ENCODE data around the gene RASGRP3.

The RASGRP3 gene

GRCh38 chr2:33521791-33522281, 45.4 kb downstream of the RASGRP3 start:
- no peak for DNase-seq (ENCODE audit: low read depth)

GRCh38 chr2:33522576-33522975, 46.1 kb downstream of the RASGRP3 start:
- no peak for DNase-seq (ENCODE audit: low read depth)

GRCh38 chr2:33525666-33526065, 49.2 kb downstream of the RASGRP3 start:
- DNase-seq (ENCODE audit: low read depth) = no peak

- DNase-seq (ENCODE audit: low read depth) = no peak
Observed at GRCh38 chr2:33526132-33526531, 49.7 kb downstream of the RASGRP3 start.

- no peak for DNase-seq (ENCODE audit: low read depth)
Observed at GRCh38 chr2:33526921-33527320, 50.5 kb downstream of the RASGRP3 start.

GRCh38 chr2:33528441-33528950, 52.0 kb downstream of the RASGRP3 start:
- DNase-seq (ENCODE audit: low read depth) = no peak

- DNase-seq (ENCODE audit: low read depth) = no peak
Observed at GRCh38 chr2:33529771-33530481, 53.5 kb downstream of the RASGRP3 start.

- DNase-seq (ENCODE audit: low read depth) = no peak
Observed at GRCh38 chr2:33530690-33531548, 54.5 kb downstream of the RASGRP3 start.

- DNase-seq (ENCODE audit: low read depth) = no peak
Observed at GRCh38 chr2:33531549-33532059, 55.2 kb downstream of the RASGRP3 start.

- no peak for DNase-seq (ENCODE audit: low read depth)
Observed at GRCh38 chr2:33532146-33532545, 55.7 kb downstream of the RASGRP3 start.

- no peak for DNase-seq (ENCODE audit: low read depth)
Observed at GRCh38 chr2:33532966-33533365, 56.5 kb downstream of the RASGRP3 start.

GRCh38 chr2:33535421-33535820, 59.0 kb downstream of the RASGRP3 start:
- DNase-seq (ENCODE audit: low read depth) = no peak

- no peak for DNase-seq (ENCODE audit: low read depth)
Observed at GRCh38 chr2:33541243-33541642, 64.8 kb downstream of the RASGRP3 start.

- no peak for DNase-seq (ENCODE audit: low read depth)
Observed at GRCh38 chr2:33550206-33550605, 73.8 kb downstream of the RASGRP3 start.

GRCh38 chr2:33552758-33553461, 76.5 kb downstream of the RASGRP3 start:
- no peak for DNase-seq (ENCODE audit: low read depth)

- DNase-seq (ENCODE audit: low read depth) = no peak
Observed at GRCh38 chr2:33555681-33556080, 79.2 kb downstream of the RASGRP3 start.

GRCh38 chr2:33559328-33559727, 82.9 kb downstream of the RASGRP3 start:
- no peak for DNase-seq (ENCODE audit: low read depth)

GRCh38 chr2:33560017-33560416, 83.6 kb downstream of the RASGRP3 start:
- DNase-seq (ENCODE audit: low read depth) = no peak

GRCh38 chr2:33561872-33562271, 85.4 kb downstream of the RASGRP3 start:
- no peak for DNase-seq (ENCODE audit: low read depth)

GRCh38 chr2:33570681-33571080, 94.2 kb downstream of the RASGRP3 start:
- no peak for DNase-seq (ENCODE audit: low read depth)

GRCh38 chr2:33573657-33574056, 97.2 kb downstream of the RASGRP3 start:
- DNase-seq (ENCODE audit: low read depth) = no peak

- no peak for DNase-seq (ENCODE audit: low read depth)
Observed at GRCh38 chr2:33577084-33577483, 100.6 kb downstream of the RASGRP3 start.

Data from stimulated activated CD8-positive, alpha-beta memory T cell treated with anti-CD3 and anti-CD28 coated beads, Interleukin-7, amount 100 ng/mL, for 24 hours (primary cell).